Endodermal cell (in vitro differentiated cells): ENCODE measurements around the gene FAM181A. TPM values are rescaled to one million over a fixed set of nuclear protein-coding genes. Genes with fewer than 3 reads are reported as not detected.

ENCODE experiments used
- DNase-seq: peaks from one replicate; pipeline ENCODE4 v3.0.0-alpha.2; 2017
- H3K27ac ChIP-seq: 2 replicates; pipeline ENCODE4 v1.5.1; 2013; ENCODE audit warnings: mild to moderate bottlenecking, low read depth, low read length, moderate library complexity
- H3K27me3 ChIP-seq: 2 replicates; pipeline ENCODE4 v1.6.1; 2013; ENCODE audit warnings: mild to moderate bottlenecking, low read length, moderate library complexity; ENCODE audit not compliant: insufficient read depth, control insufficient read depth, poor library complexity, severe bottlenecking
- H3K36me3 ChIP-seq: 2 replicates; pipeline ENCODE4 v1.7.0; 2013; ENCODE audit warnings: mild to moderate bottlenecking, low read length, moderate library complexity; ENCODE audit not compliant: control insufficient read depth, insufficient read depth
- H3K4me1 ChIP-seq: one replicate; pipeline ENCODE4 v1.7.0; 2013; ENCODE audit warnings: low read length; ENCODE audit not compliant: control insufficient read depth, insufficient read depth
- H3K4me3 ChIP-seq: 2 replicates; pipeline ENCODE4 v1.5.1; 2013; ENCODE audit warnings: mild to moderate bottlenecking, low read length, moderate library complexity
- H3K9ac ChIP-seq: 2 replicates; pipeline ENCODE4 v1.6.1; 2013; ENCODE audit warnings: mild to moderate bottlenecking, low read length, moderate library complexity; ENCODE audit not compliant: poor library complexity, severe bottlenecking; ENCODE audit errors: extremely low read depth
- H3K9me3 ChIP-seq: 2 replicates; pipeline ENCODE4 v1.6.1; 2013; ENCODE audit warnings: mild to moderate bottlenecking, low read length, moderate library complexity; ENCODE audit not compliant: control insufficient read depth
- H3K27ac Mint-ChIP-seq: 2 replicates; pipeline ENCODE4 v1.8.0; 2020; ENCODE audit warnings: mixed read lengths
- H3K27me3 Mint-ChIP-seq: 2 replicates; pipeline ENCODE4 v1.8.0; 2021; ENCODE audit warnings: mild to moderate bottlenecking, mixed read lengths; ENCODE audit not compliant: insufficient read depth
- H3K36me3 Mint-ChIP-seq: 2 replicates; pipeline ENCODE4 v1.8.0; 2020; ENCODE audit warnings: low read depth, mixed read lengths
- H3K4me1 Mint-ChIP-seq: 2 replicates; pipeline ENCODE4 v1.8.0; 2020; ENCODE audit warnings: mixed read lengths
- H3K4me3 Mint-ChIP-seq: 2 replicates; pipeline ENCODE4 v1.8.0; 2020; ENCODE audit warnings: mild to moderate bottlenecking, moderate library complexity, mixed read lengths
- H3K9me3 Mint-ChIP-seq: 2 replicates; pipeline ENCODE4 v1.8.0; 2020; ENCODE audit warnings: mild to moderate bottlenecking, mixed read lengths
- WGBS, 2 experiments: methylation state at CpG; one replicate each; pipeline versions ENCODE4 v1.1.5 to v1.1.7; 2013; ENCODE audit warnings: missing lambda C conversion rate in 2 of 2, mixed read lengths in 1 of 2; ENCODE audit not compliant: insufficient coverage in 1 of 2, insufficient read length in 1 of 2; 5-methylcytosine and 5-hydroxymethylcytosine counted together
- total RNA-seq, 2 donors: library from RNA; stranded (reverse); fragmentation: NEBNext Ultra II Directional in 1 of 2; extraction: Animal tissue kit (Norgen Biotek cat#: 25700) in 1 of 2; gene quantifications; 2 replicates in 1 of 2; 3 replicates in 1 of 2; pipeline ENCODE4 v1.2.1, GENCODE V29; 2021
- TF ChIP-seq, protein P1 (sequence below): fragments of 200-600 bp; sonication (generic); conservative IDR thresholded peaks from 2 replicates; pipeline ENCODE4 v1.5.0; 2021; ENCODE audit warnings: antibody characterized with exemption, mild to moderate bottlenecking

FAM181A gene
- total RNA-seq, 2 donors from 2014 or later: not detected

DNA sequence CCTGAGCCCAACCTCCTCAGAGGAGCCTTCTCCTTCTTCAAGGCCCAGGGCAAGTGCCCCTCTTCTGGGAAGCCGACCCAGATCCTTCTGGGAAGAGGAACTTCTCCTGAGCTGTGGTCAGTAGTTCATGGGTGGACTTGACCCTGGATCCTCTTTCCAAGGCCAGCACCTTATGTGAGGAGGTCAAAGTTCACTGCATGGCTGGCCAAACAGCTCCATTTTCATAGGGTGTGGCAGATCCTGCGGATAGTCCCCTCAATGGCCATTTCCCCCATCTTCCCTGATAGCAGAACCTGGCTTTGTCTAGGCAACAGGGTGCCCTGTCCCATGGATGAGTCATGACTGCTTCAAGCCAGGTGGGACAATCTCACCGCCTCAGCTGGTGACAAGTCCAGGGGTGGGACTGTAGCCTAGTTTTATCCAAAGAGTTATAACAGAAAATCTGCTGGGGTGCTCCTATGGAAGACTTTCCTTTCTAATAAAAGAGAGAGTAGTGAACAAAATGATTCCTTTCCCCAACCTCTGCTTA, 38.9 kb downstream of the FAM181A start:
- WGBS, 2 experiments: 84 to 91% methylated on average over 2 to 3 of the region's 3 CpGs
- H3K27me3 Mint-ChIP-seq: peaks cover 4% of the 10 kb centered on the region

DNA sequence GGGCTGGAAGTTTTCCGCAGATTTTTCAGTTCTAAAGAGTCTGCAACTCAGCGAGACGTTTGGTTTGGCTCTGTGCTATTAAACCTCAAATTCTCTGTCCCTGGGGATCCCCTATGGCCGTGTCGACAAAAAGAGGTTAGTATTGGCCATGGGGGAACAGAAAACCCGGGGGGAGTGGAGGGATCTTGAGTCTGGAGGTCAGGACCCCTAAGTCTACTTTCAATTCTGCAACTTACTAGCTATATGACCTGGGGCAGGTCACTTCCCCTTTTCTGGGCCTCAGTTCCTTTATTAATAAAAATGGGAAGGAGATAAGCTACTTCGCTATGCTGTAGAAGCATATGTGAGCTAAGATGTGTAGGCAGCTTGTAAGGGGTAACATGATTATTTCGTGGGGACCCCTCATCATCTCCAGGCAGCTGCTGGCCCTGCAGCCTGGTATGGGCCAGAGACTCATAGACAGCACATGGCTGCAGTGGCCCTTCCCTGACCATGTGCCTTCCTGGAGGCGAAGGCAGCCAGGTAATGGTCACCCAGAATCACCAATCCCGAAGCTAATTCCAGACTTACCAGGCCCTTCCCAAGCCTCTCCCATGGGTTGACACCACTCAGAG, 40.6 kb downstream of the FAM181A start:
- H3K27ac Mint-ChIP-seq: no peak overlapping the region
- H3K9me3 Mint-ChIP-seq: no peaks in the 10 kb centered on the region
- Histone ChIP-seq H3K4me1 (no peaks in the 10 kb centered on the region), H3K9me3 (no peaks in the 10 kb centered on the region), H3K4me3 (no peak overlapping the region), H3K27me3 (no peaks in the 10 kb centered on the region), H3K9ac (no peak overlapping the region), H3K36me3 (no peaks in the 10 kb centered on the region), H3K27ac (no peak overlapping the region)
- peaks cover 6% of the 10 kb centered on the region for H3K27me3 Mint-ChIP-seq
- no peak for DNase-seq
- 87 to 88% methylated on average over 8 to 10 of the region's 10 CpGs for WGBS, 2 experiments
- no peaks in the 10 kb centered on the region for H3K36me3 Mint-ChIP-seq
- no peak overlapping the region for H3K4me3 Mint-ChIP-seq
- H3K4me1 Mint-ChIP-seq: no peaks in the 10 kb centered on the region
- TF ChIP-seq, protein P1, sequence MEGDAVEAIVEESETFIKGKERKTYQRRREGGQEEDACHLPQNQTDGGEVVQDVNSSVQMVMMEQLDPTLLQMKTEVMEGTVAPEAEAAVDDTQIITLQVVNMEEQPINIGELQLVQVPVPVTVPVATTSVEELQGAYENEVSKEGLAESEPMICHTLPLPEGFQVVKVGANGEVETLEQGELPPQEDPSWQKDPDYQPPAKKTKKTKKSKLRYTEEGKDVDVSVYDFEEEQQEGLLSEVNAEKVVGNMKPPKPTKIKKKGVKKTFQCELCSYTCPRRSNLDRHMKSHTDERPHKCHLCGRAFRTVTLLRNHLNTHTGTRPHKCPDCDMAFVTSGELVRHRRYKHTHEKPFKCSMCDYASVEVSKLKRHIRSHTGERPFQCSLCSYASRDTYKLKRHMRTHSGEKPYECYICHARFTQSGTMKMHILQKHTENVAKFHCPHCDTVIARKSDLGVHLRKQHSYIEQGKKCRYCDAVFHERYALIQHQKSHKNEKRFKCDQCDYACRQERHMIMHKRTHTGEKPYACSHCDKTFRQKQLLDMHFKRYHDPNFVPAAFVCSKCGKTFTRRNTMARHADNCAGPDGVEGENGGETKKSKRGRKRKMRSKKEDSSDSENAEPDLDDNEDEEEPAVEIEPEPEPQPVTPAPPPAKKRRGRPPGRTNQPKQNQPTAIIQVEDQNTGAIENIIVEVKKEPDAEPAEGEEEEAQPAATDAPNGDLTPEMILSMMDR: no peak

More for the DNA sequence above, 38.9 kb downstream of the FAM181A start:
- TF ChIP-seq, protein P1: no peak
- DNase-seq: no peak
- Histone ChIP-seq H3K4me1 (no peaks in the 10 kb centered on the region), H3K36me3 (no peaks in the 10 kb centered on the region), H3K27ac (no peak overlapping the region), H3K4me3 (no peak overlapping the region), H3K9me3 (no peaks in the 10 kb centered on the region), H3K9ac (no peak overlapping the region), H3K27me3 (no peaks in the 10 kb centered on the region)
- H3K4me1 Mint-ChIP-seq: no peaks in the 10 kb centered on the region
- no peaks in the 10 kb centered on the region for H3K36me3 Mint-ChIP-seq
- H3K9me3 Mint-ChIP-seq: no peaks in the 10 kb centered on the region
- no peak overlapping the region for H3K27ac Mint-ChIP-seq
- no peak overlapping the region for H3K4me3 Mint-ChIP-seq

DNA sequence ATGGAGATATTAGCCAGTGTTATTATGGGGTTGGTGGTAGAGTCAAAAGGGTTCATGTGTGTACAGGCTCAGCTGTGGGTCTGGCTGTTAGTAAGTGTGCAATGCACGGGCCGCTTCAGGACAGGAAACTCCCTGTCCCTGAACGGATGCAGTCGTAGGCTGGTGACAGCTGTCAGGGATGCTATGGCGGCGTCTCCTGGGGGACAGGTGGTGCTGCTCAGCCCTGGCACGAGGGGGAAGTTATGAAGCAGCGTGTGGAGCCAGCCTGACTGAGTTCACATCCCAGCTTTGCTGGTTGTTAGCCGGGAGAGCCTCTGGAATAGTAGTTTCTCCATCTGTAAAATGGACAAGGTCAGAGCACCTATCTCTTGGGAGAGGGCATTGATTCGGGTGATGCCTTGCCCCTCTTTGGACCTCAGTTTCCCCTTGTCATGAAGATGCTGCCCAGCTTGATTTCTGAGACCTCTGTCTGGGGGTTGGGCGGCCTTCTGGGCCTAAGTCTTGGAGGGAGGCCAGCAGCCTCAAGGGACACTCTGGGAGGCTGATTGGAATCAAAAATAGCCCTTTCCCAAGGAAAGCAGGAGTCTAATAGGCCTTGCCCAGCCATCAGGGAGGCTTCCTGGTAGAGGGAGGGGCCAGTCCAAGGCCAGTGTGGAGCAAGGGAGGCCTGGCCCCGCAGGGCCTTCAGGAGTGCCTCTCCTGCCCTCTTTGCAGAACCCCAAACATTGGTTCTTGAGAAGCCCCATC, 42.1 kb downstream of the FAM181A start:
- no peaks in the 10 kb centered on the region for H3K4me1 Mint-ChIP-seq
- Histone ChIP-seq H3K27me3 (no peaks in the 10 kb centered on the region), H3K27ac (no peak overlapping the region), H3K9me3 (no peaks in the 10 kb centered on the region), H3K36me3 (no peaks in the 10 kb centered on the region), H3K4me3 (no peak overlapping the region), H3K9ac (no peak overlapping the region), H3K4me1 (no peaks in the 10 kb centered on the region)
- H3K36me3 Mint-ChIP-seq: no peaks in the 10 kb centered on the region
- no peaks in the 10 kb centered on the region for H3K9me3 Mint-ChIP-seq
- H3K27ac Mint-ChIP-seq: no peak overlapping the region
- WGBS, 2 experiments: 87 to 89% methylated on average over 9 to 12 of the region's 12 CpGs
- DNase-seq: no peak
- H3K27me3 Mint-ChIP-seq: peaks cover 6% of the 10 kb centered on the region
- H3K4me3 Mint-ChIP-seq: no peak overlapping the region
- TF ChIP-seq, protein P1: no peak
